ENCODE measurements around the gene C11orf97. TPM values are rescaled to one million over a fixed set of nuclear protein-coding genes. Genes with fewer than 3 reads are reported as not detected.

The C11orf97 gene
- total RNA-seq, 1 experiment from 2014 or later: not detected

- TF ChIP-seq ZBTB33 (IDR thresholded peaks at IDR 0.05; ENCODE audit: extremely low read depth, insufficient replicate concordance, low read length) (peak; percentile 93), CTCF (IDR thresholded peaks at IDR 0.05 in 2 of 3, conservative IDR thresholded peaks at IDR 0.05 in 1 of 3; ENCODE audit: borderline replicate concordance in 1 of 3, insufficient read depth in 1 of 3, low read depth in 2 of 3, low read length in 2 of 3) (no peak), SP1 (IDR thresholded peaks at IDR 0.05; ENCODE audit: low read depth) (peak; percentile 82), CBX3 (IDR thresholded peaks at IDR 0.05; ENCODE audit: low read depth) (no peak; the same call in 1 of the 2 replicates), EZH2phosphoT487 (IDR thresholded peaks at IDR 0.05; ENCODE audit: borderline replicate concordance) (no peak)
These were observed 18.8 kb upstream of the C11orf97 start, which contains the start of the genes ANKRD49 and MRE11 (continued) for GRCh38 chr11:94493281-94494125.

- Histone ChIP-seq H3K79me2 (ENCODE audit: insufficient read depth, low read length) (peaks cover 36% of the 10 kb centered on the region), H3K4me2 (ENCODE audit: low read length) (peak overlapping the region; percentile 89), H4K20me1 (ENCODE audit: insufficient read depth) (no peaks in the 10 kb centered on the region), H3K9me2 (ENCODE audit: insufficient read depth) (no peaks in the 10 kb centered on the region), H3K27ac (ENCODE audit: low read depth, low read length) (peak overlapping the region; percentile 31; the same call in 1 of the 2 replicates), H3K9ac (ENCODE audit: low read length) (peak overlapping the region; percentile 78), H2AFZ (ENCODE audit: low read depth, low read length, poor library complexity, severe bottlenecking) (no peak overlapping the region), H3K4me1 (ENCODE audit: control insufficient read depth in 1 of 2, insufficient read depth in 2 of 2, low read length in 2 of 2) (peaks cover 3 to 6% of the 10 kb centered on the region in 2 experiments; a peak in 3 of 4 replicates), H3K27me3 (ENCODE audit: insufficient read depth, low read length) (no peaks in the 10 kb centered on the region), H3K4me3 (replicated peaks in 1 of 2; ENCODE audit: low read depth in 1 of 2, low read length in 2 of 2) (peak overlapping the region; percentile 77 to 79), H3K9me3 (ENCODE audit: control insufficient read depth in 1 of 2, insufficient read depth in 1 of 2, low read depth in 1 of 2, low read length in 2 of 2) (no peaks in the 10 kb centered on the region), H3K36me3 (ENCODE audit: control insufficient read depth in 1 of 2, insufficient read depth in 2 of 2, low read length in 2 of 2) (peaks cover 5 to 9% of the 10 kb centered on the region in 2 experiments; a peak in 2 of 4 replicates)
- ChIA-PET POLR2A (no interaction called here), CTCF (interaction anchor here (0.8 to 1.9 kb wide), 3 partner anchors 11 to 599 kb away, joined by 3 to 7 read pairs (median 7); no protein-coding TSS in a partner anchor), RAD21 (ENCODE audit: low non-redundant PET in 1 of 2, low total read pairs in 2 of 2, uncharacterized antibody in 2 of 2, unreplicated experiment in 2 of 2) (no interaction called here)
- TF ChIP-seq ZFX (IDR thresholded peaks at IDR 0.05): peak; percentile 78
- TF ChIP-seq EGR1 (IDR thresholded peaks at IDR 0.05; ENCODE audit: low read depth): no peak
- no peak for TF ChIP-seq TCF7L2 (IDR thresholded peaks at IDR 0.05; ENCODE audit: borderline replicate concordance, extremely low read depth, insufficient read depth, insufficient read length)
- TF ChIP-seq ELF1 (IDR thresholded peaks at IDR 0.05; ENCODE audit: borderline replicate concordance, low read depth): peak; percentile 16
- no peak for TF ChIP-seq RAD21 (IDR thresholded peaks at IDR 0.05; ENCODE audit: low read depth)
- TF ChIP-seq CBX3 (IDR thresholded peaks at IDR 0.05; ENCODE audit: low read depth): 0 out of 2 replicates have a peak, but pooled peaks have one; percentile 7
- no peak for TF ChIP-seq SP1 (IDR thresholded peaks at IDR 0.05; ENCODE audit: low read depth)
- TF ChIP-seq ZBTB33 (IDR thresholded peaks at IDR 0.05; ENCODE audit: extremely low read depth, insufficient replicate concordance, low read length): no peak
- no peak for TF ChIP-seq SIN3A (IDR thresholded peaks at IDR 0.05; ENCODE audit: low read depth)
- BruUV-seq (replicated peaks): TSS peak; percentile 67
- no peak for DNase-seq (ENCODE audit: low read depth, low spot score)
- intact Hi-C loops (cut with micrococcal nuclease): no loop called here
- peak; percentile 68 for ATAC-seq
These were observed 18.1 kb upstream of the C11orf97 start for GRCh38 chr11:94494126-94494680.

Data from HCT116 (cell line).